Adipose tissue (tissue), 3 donors: ENCODE results near the gene AIRE. TPM values are rescaled to one million over a fixed set of nuclear protein-coding genes. Genes with fewer than 3 reads are reported as not detected.
"Not testable (repeated sequence)": the region's sequence is repeated elsewhere in the genome, so short reads cannot be mapped to it uniquely, and the experiment has no call there.

Source experiments
- H3K27ac ChIP-seq: one replicate; pipeline ENCODE4 v1.5.1; 2013; ENCODE audit warnings: low read depth, low read length
- WGBS, 3 donors: extraction: QIAGEN DNeasy Blood & Tissue Kit; methylation state at CpG; one replicate each; pipeline ENCODE4 v1.1.7; 2013; 5-methylcytosine and 5-hydroxymethylcytosine counted together
- polyA plus RNA-seq, 3 donors: library from polyadenylated mRNA; stranded (reverse); fragments of 200-250 nt; gene quantifications; one replicate each; pipeline ENCODE4 v1.2.3, GENCODE V29; 2013
- donor health status: healthy with polysubstance abuse.
- donor health status: Bipolar disorder and iron deficiency.
- donor health status: healthy.

AIRE gene
- under 1 TPM in 2 of 3 donors, not detected in 1; 0.03 to 0.15 TPM for polyA plus RNA-seq

GRCh38 chr21:44285138-44285992 lies at the start of gene AIRE:
Gene AIRE (plus strand): TSS chr21:44285876. CDS start chr21:44286007, 131 bp downstream.
- no peak within 1 kb of the TSS for H3K27ac ChIP-seq
- WGBS, 3 donors = 27 to 45% (median 35%) methylated on average over 48 to 56 of the region's 56 CpGs

- WGBS, 3 donors = no CpG with 5 or more reads among the region's 46 CpGs
- not testable (repeated sequence) for H3K27ac ChIP-seq
Measured at GRCh38 chr21:44240353-44240752, 45.3 kb upstream of the AIRE start.

GRCh38 chr21:44240842-44241241 lies 44.8 kb upstream of the AIRE start, which contains the start of gene ICOSLG:
Gene ICOSLG (minus strand): TSS chr21:44240943. CDS start chr21:44240817, 126 bp downstream.
- not testable (repeated sequence) for H3K27ac ChIP-seq
- WGBS, 3 donors = no CpG with 5 or more reads among the region's 53 CpGs

- no CpG with 5 or more reads among the region's 27 CpGs for WGBS, 3 donors
- H3K27ac ChIP-seq = not testable (repeated sequence)
Measured at GRCh38 chr21:44241281-44241680, 44.4 kb upstream of the AIRE start.

- WGBS, 3 donors = no CpG with 5 or more reads among the region's 15 CpGs
- H3K27ac ChIP-seq = not testable (repeated sequence)
Measured at GRCh38 chr21:44243980-44244379, 41.7 kb upstream of the AIRE start.

- WGBS, 3 donors = no CpG with 5 or more reads among the region's 17 CpGs
- H3K27ac ChIP-seq = not testable (repeated sequence)
Measured at GRCh38 chr21:44247904-44248303, 37.8 kb upstream of the AIRE start.

- no CpG with 5 or more reads among the region's 33 CpGs for WGBS, 3 donors
- H3K27ac ChIP-seq = not testable (repeated sequence)
Measured at GRCh38 chr21:44249204-44250037, 36.3 kb upstream of the AIRE start.

GRCh38 chr21:44253832-44254710 lies 31.6 kb upstream of the AIRE start:
- WGBS, 3 donors = 65 to 76% (median 71%) methylated on average over 29 of the region's 29 CpGs
- H3K27ac ChIP-seq = no peak overlapping the region

GRCh38 chr21:44255511-44255981 lies 30.1 kb upstream of the AIRE start:
- H3K27ac ChIP-seq = no peak overlapping the region
- 83 to 84% (median 83%) methylated on average over 11 of the region's 11 CpGs for WGBS, 3 donors

GRCh38 chr21:44258056-44258725 lies 27.5 kb upstream of the AIRE start:
- WGBS, 3 donors = 80 to 92% (median 91%) methylated on average over 34 of the region's 34 CpGs
- H3K27ac ChIP-seq = no peak overlapping the region

- WGBS, 3 donors = 76 to 81% (median 80%) methylated on average over 22 of the region's 22 CpGs
- H3K27ac ChIP-seq = no peak overlapping the region
Measured at GRCh38 chr21:44259082-44259705, 26.5 kb upstream of the AIRE start.

GRCh38 chr21:44260066-44260465 lies 25.6 kb upstream of the AIRE start:
- WGBS, 3 donors = 50 to 68% (median 61%) methylated on average over 4 of the region's 4 CpGs
- H3K27ac ChIP-seq = no peak overlapping the region

- WGBS, 3 donors = 66 to 88% (median 83%) methylated on average over 18 to 19 of the region's 19 CpGs
- H3K27ac ChIP-seq = no peak overlapping the region
Measured at GRCh38 chr21:44260791-44261631, 24.7 kb upstream of the AIRE start.

- no peak within 1 kb of the TSS for H3K27ac ChIP-seq
- 56 to 77% (median 70%) methylated on average over 17 to 19 of the region's 19 CpGs for WGBS, 3 donors
Measured at GRCh38 chr21:44261675-44262295, 23.9 kb upstream of the AIRE start, which contains the start of gene DNMT3L. Gene DNMT3L (minus strand): TSS chr21:44261897. CDS start chr21:44261259, 638 bp downstream.

- H3K27ac ChIP-seq = no peak overlapping the region
- 74 to 83% (median 83%) methylated on average over 10 to 12 of the region's 12 CpGs for WGBS, 3 donors
Measured at GRCh38 chr21:44262338-44263056, 23.2 kb upstream of the AIRE start.
